Neuron (in vitro differentiated cells): ENCODE data around the gene AK4.
"Not testable (repeated sequence)": the region's sequence is repeated elsewhere in the genome, so short reads cannot be mapped to it uniquely, and the experiment has no call there.

Experiments
- H2AFZ ChIP-seq: one replicate; pipeline ENCODE4 v1.6.1; 2013; ENCODE audit warnings: low read depth, mild to moderate bottlenecking, inconsistent platforms, low read length, moderate library complexity
- H3K27me3 ChIP-seq: one replicate; pipeline ENCODE4 v1.6.1; 2013; ENCODE audit warnings: low read length; ENCODE audit not compliant: insufficient read depth
- H3K36me3 ChIP-seq: one replicate; pipeline ENCODE4 v1.6.1; 2013; ENCODE audit warnings: low read length; ENCODE audit not compliant: insufficient read depth
- H3K4me1 ChIP-seq: one replicate; pipeline ENCODE4 v1.6.1; 2013; ENCODE audit warnings: low read length; ENCODE audit not compliant: insufficient read depth
- H3K4me3 ChIP-seq: 2 replicates; pipeline ENCODE4 v1.5.1; 2013; ENCODE audit warnings: mild to moderate bottlenecking, low read length, moderate library complexity
- H3K9me3 ChIP-seq: one replicate; pipeline ENCODE4 v1.6.1; 2013; ENCODE audit warnings: low read length

AK4 gene

DNA sequence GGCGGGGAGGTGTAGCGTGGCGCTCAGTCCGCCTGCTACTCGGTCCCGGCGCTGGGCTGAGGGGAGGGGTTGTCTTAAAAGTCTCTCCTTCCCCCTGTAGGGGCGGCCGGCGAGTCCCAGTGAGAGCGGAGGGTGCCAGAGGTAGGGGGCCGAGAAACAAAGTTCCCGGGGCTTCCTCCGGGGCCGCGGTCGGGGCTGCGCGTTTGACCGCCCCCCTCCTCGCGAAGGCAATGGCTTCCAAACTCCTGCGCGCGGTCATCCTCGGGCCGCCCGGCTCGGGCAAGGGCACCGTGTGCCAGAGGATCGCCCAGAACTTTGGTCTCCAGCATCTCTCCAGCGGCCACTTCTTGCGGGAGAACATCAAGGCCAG is at the start of gene AK4:
TSS of gene AK4 (plus strand) at position 26 of the 370 bp plus-strand sequence. CDS start at position 231, 205 bp downstream.
- H3K9me3 ChIP-seq, H3K36me3 ChIP-seq, H3K4me1 ChIP-seq: not testable (repeated sequence)
- H3K4me3 ChIP-seq = peak within 1 kb of the TSS; percentile 72
- peak within 1 kb of the TSS; percentile 97 for H2AFZ ChIP-seq
- H3K27me3 ChIP-seq = peaks cover 41% of the 10 kb centered on the region

DNA sequence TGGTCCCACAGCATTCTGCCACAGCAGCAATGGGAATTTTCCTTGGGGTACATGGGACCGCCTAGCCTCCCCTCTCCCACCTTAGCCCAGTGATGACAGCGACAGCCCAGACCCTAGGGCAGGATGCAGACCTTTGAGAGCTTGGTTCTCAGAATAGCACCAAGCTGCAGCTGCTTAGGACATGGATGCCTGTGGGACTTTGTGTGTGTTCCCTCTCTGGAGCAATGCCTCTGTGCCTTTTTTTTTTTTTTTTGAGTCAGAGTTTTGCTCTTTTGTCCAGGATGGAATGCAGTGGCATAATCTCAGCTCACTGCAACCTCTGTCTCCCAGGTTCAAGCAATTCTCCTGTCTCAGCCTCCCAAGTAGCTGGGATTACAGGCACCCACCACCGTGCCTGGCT is 44.2 kb upstream of the AK4 start:
- H3K36me3 ChIP-seq = no peaks in the 10 kb centered on the region
- peaks cover 2% of the 10 kb centered on the region for H3K27me3 ChIP-seq
- H3K4me1 ChIP-seq = peaks cover 4% of the 10 kb centered on the region
- H3K4me3 ChIP-seq = no peak overlapping the region
- H2AFZ ChIP-seq = no peak overlapping the region
- H3K9me3 ChIP-seq = peaks cover 3% of the 10 kb centered on the region

DNA sequence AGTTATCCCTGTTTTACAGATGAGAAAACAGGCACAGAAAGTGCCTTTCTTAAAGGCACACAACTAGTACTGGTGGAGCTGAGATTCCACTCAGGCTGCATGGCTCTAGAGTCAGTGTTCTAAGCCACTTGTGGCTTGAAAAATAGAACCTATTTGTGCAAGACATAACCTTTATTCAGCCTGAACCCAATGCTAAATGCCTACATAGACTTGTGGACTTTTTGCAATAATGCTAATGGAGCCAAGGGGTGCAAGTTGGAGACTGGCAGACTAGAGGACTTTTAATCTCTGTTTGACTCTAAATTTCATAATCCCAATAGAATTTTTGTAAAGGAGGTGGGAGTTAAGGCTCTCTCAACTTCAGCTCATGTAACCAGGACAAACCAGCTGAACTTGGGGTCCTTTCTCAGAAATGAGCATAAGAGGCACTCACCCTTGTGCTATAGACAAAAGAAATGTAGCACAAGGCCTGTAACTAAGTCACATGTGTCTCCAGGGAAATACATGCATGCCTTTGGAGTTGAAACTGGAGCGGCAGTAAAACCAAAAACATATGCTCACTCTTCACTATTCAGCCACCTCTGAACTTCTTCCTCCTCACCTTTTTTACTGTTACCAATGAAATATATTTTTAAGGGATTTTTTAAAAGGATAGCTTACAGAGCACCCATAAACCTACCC is 43.0 kb upstream of the AK4 start:
- H2AFZ ChIP-seq = no peak overlapping the region
- H3K4me1 ChIP-seq = peaks cover 4% of the 10 kb centered on the region
- peaks cover 2% of the 10 kb centered on the region for H3K27me3 ChIP-seq
- H3K4me3 ChIP-seq = no peak overlapping the region
- H3K36me3 ChIP-seq = no peaks in the 10 kb centered on the region
- no peaks in the 10 kb centered on the region for H3K9me3 ChIP-seq

DNA sequence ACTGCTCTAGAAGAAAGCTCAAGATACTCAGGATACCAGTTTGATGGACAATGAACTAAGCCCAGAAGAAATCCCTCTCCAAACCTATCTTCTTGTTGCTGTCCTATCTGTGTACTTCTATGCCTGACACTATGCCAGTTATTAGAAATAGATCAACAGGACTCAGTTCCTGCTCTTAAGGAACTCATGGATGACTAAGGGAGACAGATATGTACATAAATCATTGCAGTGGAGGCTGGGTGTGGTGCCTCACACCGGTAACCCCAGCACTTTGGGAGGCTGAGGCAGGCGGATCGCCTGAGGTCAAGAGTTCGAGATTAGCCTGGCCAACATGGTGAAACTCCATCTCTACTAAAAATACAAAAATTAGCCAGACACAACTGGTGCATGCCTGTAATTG is 42.4 kb upstream of the AK4 start:
- Histone ChIP-seq H3K27me3 (peaks cover 2% of the 10 kb centered on the region), H3K4me3 (no peak overlapping the region), H3K36me3 (no peaks in the 10 kb centered on the region), H3K9me3 (no peaks in the 10 kb centered on the region), H2AFZ (no peak overlapping the region), H3K4me1 (peaks cover 4% of the 10 kb centered on the region)

DNA sequence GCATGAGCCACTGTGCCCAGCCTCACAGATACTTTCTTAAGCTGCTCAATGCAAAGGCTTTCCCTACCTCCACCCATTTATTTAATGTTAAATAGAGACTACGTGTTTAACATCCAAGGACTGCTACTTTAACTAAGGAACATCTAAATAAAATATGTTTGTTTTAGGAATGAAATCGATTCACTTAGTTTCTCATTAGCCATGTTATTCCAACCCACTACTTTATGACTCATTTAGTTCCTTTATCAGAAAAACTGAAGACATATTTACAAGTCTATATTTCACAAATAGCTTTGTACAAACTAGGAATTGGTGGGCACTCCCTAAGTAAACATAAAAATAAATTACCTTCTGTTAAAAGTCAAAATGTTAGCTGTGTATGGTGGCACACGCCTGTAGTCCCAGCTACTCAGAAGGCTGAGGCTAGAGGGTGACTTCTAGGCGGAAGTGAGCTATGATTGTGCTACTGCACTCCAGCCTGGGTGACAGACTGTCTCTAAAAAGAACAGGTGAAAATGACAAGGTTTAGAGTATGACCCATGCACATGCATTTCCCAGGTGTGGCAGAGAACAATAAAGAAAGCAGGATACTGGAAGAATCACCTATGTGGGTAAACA is 39.9 kb upstream of the AK4 start:
- H3K36me3 ChIP-seq = no peaks in the 10 kb centered on the region
- no peak overlapping the region for H2AFZ ChIP-seq

DNA sequence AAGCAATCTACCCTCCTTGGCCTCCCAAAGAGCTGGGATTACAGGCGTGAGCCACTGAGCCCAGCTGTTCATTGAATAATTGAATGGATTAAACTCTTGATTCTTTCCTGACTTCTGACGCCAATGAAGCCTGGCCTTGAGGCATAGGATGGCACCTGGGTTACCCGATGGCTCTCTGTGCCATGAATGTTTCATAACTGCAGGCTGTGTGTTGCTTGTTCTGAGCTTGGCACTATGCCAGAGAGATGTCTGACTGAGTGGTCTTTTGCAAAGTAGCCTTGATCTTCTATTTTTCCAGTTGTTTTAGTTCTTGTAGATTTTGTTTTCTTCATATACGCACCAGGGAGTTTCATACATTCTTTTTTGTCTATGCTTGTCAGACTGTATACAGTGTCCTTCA is 38.5 kb upstream of the AK4 start:
- H3K36me3 ChIP-seq = no peaks in the 10 kb centered on the region
- no peak overlapping the region for H3K4me3 ChIP-seq
- peaks cover 2% of the 10 kb centered on the region for H3K27me3 ChIP-seq
- no peak overlapping the region for H2AFZ ChIP-seq
- H3K4me1 ChIP-seq = peaks cover 8% of the 10 kb centered on the region
- H3K9me3 ChIP-seq = peaks cover 3% of the 10 kb centered on the region

More for the DNA sequence above, 39.9 kb upstream of the AK4 start:
- Histone ChIP-seq H3K9me3 (peaks cover 3% of the 10 kb centered on the region), H3K27me3 (peaks cover 2% of the 10 kb centered on the region), H3K4me1 (peaks cover 4% of the 10 kb centered on the region), H3K4me3 (no peak overlapping the region)

DNA sequence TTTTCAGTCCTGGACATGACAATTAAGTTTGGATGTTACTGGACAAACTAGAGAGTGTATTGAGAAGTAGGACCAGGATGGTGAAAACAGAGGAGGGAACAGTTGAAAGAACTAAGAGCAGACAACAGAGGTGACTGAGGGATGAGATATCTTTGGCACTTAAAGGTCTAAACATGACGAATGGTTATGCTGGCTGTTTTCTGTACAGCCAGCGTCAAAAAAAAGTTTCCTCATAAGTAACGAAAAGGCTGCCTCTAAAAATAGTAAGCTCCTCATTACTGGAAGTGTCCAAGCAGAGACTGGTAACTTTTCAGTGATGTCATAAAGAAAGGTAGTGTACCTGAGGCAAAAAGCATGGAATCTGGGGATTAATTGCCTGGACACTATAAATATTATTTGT is 35.2 kb upstream of the AK4 start:
- Histone ChIP-seq H3K36me3 (no peaks in the 10 kb centered on the region), H2AFZ (no peak overlapping the region), H3K4me3 (no peak overlapping the region), H3K4me1 (peaks cover 10% of the 10 kb centered on the region), H3K9me3 (peaks cover 3% of the 10 kb centered on the region), H3K27me3 (peaks cover 2% of the 10 kb centered on the region)

DNA sequence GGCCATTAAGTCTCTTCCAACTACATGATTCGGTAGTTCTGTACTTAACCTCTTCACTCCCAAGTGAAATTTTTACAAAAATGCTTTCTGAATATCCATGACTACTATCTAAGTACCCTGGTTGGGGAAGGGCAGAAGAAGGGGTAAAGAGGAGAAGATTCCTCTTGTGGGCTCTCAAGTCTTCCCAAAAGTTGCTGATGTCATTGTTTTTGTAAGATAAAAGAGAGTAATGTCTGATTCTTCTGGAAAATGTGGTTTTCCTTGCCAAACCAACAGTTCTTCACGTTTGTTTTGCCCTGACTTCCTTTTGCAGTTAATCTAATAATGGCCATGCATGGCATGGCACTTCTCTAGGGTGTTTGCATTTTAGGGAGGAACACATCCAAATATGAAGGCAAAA is 34.7 kb upstream of the AK4 start:
- H3K4me3 ChIP-seq = no peak overlapping the region
- peaks cover 3% of the 10 kb centered on the region for H3K9me3 ChIP-seq
- no peaks in the 10 kb centered on the region for H3K36me3 ChIP-seq
- peaks cover 10% of the 10 kb centered on the region for H3K4me1 ChIP-seq
- H3K27me3 ChIP-seq = peaks cover 2% of the 10 kb centered on the region
- no peak overlapping the region for H2AFZ ChIP-seq

DNA sequence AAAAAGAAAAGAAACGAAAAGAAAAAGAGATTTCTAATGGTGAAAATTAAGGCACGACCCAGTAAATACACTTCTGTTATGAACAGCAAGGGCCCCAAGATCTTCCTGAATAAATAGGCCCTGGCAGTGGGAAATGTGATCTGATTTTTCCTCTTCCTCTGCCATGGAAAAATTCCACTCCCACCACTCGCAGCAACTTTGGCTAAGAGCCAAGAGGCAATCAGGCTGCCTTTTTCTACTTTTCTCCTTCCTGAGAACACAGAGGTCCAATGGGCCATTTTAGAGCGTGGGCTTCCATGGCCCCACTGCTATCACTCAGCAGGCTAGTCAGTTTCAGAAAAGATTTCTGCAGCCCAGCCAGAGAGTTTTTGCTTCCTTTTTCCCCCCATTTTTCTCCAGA is 33.7 kb upstream of the AK4 start:
- Histone ChIP-seq H3K4me1 (peaks cover 10% of the 10 kb centered on the region), H2AFZ (no peak overlapping the region)

DNA sequence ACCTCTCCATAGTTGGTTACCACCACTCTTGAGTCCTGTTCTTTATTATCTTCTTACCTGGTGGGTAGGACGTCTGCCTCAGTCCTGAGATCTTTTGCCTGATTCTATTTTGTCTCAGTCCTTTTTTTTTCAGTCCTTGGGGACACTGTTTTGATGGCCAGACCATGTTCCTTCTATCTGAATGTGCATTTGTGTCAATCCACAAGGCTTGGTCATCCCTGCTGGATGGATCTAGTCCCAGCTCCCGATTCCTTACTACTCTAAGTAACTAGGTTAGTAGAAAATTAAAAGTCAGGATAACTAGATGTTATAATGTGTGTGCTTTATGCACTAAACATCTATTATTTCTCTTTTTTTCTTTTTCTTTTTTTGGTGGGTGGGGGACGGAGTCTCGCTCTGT is 28.1 kb upstream of the AK4 start:
- H3K9me3 ChIP-seq = no peaks in the 10 kb centered on the region
- H3K27me3 ChIP-seq = no peaks in the 10 kb centered on the region
- no peaks in the 10 kb centered on the region for H3K36me3 ChIP-seq
- no peak overlapping the region for H3K4me3 ChIP-seq
- peaks cover 6% of the 10 kb centered on the region for H3K4me1 ChIP-seq
- no peak overlapping the region for H2AFZ ChIP-seq

More for the DNA sequence above, 33.7 kb upstream of the AK4 start:
- Histone ChIP-seq H3K36me3 (no peaks in the 10 kb centered on the region), H3K27me3 (no peaks in the 10 kb centered on the region), H3K4me3 (no peak overlapping the region), H3K9me3 (peaks cover 3% of the 10 kb centered on the region)

DNA sequence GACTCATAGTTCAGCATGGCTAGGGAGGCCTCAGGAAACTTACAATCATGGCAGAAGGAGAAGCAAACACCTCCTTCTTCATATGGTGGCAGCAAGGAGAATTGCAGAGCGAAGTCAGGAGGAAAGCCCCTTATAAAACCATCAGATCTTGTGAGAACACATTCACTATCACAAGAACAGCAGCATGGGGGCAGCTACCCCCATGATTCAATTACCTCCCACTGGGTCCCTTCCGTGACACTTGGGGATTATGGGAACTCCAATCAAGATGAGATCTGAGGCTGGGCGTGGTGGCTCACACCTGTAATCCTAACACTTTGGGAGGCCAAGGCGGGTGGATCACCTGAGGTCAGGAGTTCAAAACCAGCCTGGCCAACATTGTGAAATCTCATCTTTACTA is 18.9 kb upstream of the AK4 start:
- not testable (repeated sequence) for H3K27me3 ChIP-seq, H3K9me3 ChIP-seq, H3K36me3 ChIP-seq, H3K4me3 ChIP-seq, H3K4me1 ChIP-seq, H2AFZ ChIP-seq

DNA sequence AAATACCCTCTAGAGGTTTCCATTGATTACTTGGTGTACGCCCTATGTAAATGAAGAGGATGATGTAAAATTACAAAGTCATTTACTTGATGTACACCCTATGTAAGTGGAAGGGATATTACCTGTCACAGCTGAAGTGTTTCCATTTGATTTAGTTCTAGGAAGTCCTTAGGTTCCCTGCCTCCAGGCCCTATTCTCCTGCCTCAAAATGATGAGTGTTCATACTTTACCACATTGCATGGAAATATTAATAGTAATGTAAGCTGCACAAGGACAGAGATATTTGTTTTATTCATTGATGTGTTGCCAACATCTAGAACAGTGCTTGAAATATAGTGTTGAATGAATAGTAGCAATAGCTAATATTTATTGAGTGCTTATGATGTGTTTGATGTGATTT is 9.5 kb upstream of the AK4 start:
- Histone ChIP-seq H3K9me3 (peaks cover 2% of the 10 kb centered on the region), H3K4me1 (peaks cover 6% of the 10 kb centered on the region), H2AFZ (no peak overlapping the region), H3K4me3 (no peak overlapping the region), H3K36me3 (no peaks in the 10 kb centered on the region), H3K27me3 (peaks cover 8% of the 10 kb centered on the region)

DNA sequence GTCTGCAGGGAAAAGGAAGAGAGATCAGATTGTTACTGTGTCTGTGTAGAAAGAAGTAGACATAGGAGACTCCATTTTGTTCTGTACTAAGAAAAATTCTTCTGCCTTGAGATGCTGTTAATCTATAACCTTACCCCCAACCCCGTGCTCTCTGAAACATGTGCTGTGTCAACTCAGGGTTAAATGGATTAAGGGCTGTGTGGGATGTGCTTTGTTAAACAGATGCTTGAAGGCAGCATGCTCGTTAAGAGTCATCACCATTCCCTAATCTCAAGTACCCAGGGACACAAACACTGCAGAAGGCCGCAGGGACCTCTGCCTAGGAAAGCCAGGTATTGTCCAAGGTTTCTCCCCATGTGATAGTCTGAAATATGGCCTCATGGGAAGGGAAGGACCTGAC is 8.2 kb upstream of the AK4 start:
- not testable (repeated sequence) for H3K4me1 ChIP-seq, H3K9me3 ChIP-seq, H3K36me3 ChIP-seq, H2AFZ ChIP-seq, H3K4me3 ChIP-seq
- H3K27me3 ChIP-seq = peaks cover 11% of the 10 kb centered on the region

DNA sequence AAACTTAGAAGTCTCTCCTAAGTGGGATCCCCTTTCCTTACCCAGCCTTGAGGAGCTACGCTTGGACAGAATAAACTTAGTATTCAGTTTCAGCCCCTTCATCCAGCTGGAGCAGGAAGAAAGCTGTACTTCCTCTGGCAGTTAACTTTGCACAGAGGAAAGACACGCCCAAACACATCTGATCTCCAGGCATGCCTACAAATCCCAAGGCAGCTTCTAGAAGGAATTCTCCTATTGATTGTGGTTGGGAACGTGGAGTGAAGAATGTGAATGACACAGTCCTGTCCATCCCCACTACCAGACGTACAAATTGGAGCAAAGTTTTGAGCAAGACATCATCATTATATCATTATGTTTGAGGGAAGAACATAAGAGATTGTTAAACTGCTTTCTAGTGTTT is 6.6 kb upstream of the AK4 start:
- H3K4me3 ChIP-seq = no peak overlapping the region
- H3K36me3 ChIP-seq = no peaks in the 10 kb centered on the region
- H3K4me1 ChIP-seq = peaks cover 6% of the 10 kb centered on the region
- peaks cover 2% of the 10 kb centered on the region for H3K9me3 ChIP-seq
- no peak overlapping the region for H2AFZ ChIP-seq
- peaks cover 21% of the 10 kb centered on the region for H3K27me3 ChIP-seq
